ENCODE measurements around the gene SFXN2. TPM values are rescaled to one million over a fixed set of nuclear protein-coding genes. Genes with fewer than 3 reads are reported as not detected.

The SFXN2 gene
- total RNA-seq, 2 experiments from 2014 or later = 23.6 to 28.0 TPM

- no peak overlapping the region for H3K4me3 Mint-ChIP-seq
- no peak for DNase-seq
- H3K36me3 Mint-ChIP-seq = peaks cover 15% of the 10 kb centered on the region
- H3K27me3 Mint-ChIP-seq = no peaks in the 10 kb centered on the region
- no peaks in the 10 kb centered on the region for H3K9me3 Mint-ChIP-seq
- H3K4me1 Mint-ChIP-seq = peaks cover 38% of the 10 kb centered on the region
- no peak overlapping the region for H3K27ac Mint-ChIP-seq
Measured at GRCh38 chr10:102765336-102765735, 50.9 kb downstream of the SFXN2 start.

DNA sequence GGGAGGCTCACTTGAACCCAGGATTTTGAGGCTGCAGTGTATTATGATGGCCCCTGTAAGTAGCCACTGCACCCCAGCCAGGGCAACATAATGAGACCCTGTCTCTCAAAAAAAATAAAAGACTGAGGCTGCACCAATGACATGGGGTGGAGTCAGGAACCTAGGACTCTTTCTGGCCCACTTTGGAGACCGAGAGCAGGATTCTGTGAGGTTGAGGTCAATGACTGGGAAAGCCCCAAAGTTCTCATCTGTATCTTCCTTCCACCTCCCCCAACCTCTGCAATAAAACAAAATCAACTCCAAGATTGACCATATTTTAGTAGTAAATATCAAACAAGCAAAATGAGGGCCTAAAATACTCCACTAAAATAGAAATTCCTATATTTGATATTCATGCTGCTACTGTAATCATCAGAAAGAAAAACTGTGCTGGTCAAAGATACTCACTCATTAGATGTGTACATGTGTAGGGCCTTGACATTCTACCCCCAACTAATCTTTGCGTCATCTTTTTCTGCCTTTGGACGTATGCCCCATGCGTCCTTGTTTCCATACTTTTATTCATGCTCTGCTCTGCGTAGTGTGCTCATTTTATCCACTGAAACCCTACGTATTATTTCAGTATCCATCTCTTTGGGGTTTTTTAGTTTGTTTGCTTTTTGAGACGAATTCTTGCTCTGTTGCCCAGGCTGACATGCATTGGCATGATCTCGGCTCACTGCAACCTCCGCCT is 53.2 kb downstream of the SFXN2 start:
- no peak overlapping the region for H3K4me3 Mint-ChIP-seq
- peaks cover 47% of the 10 kb centered on the region for H3K4me1 Mint-ChIP-seq
- H3K27ac Mint-ChIP-seq = no peak overlapping the region
- H3K9me3 Mint-ChIP-seq = no peaks in the 10 kb centered on the region
- peaks cover 12% of the 10 kb centered on the region for H3K36me3 Mint-ChIP-seq
- DNase-seq = no peak
- H3K27me3 Mint-ChIP-seq = no peaks in the 10 kb centered on the region

- DNase-seq = no peak
- H3K36me3 Mint-ChIP-seq = peaks cover 4% of the 10 kb centered on the region
- H3K27ac Mint-ChIP-seq = no peak overlapping the region
- H3K27me3 Mint-ChIP-seq = no peaks in the 10 kb centered on the region
- H3K4me3 Mint-ChIP-seq = no peak overlapping the region
- H3K9me3 Mint-ChIP-seq = no peaks in the 10 kb centered on the region
- peaks cover 59% of the 10 kb centered on the region for H3K4me1 Mint-ChIP-seq
Measured at GRCh38 chr10:102769375-102770107, 55.1 kb downstream of the SFXN2 start.

GRCh38 chr10:102770108-102770482 is 55.7 kb downstream of the SFXN2 start:
- H3K4me1 Mint-ChIP-seq = peaks cover 61% of the 10 kb centered on the region
- DNase-seq = no peak
- no peaks in the 10 kb centered on the region for H3K9me3 Mint-ChIP-seq
- H3K4me3 Mint-ChIP-seq = no peak overlapping the region
- no peaks in the 10 kb centered on the region for H3K27me3 Mint-ChIP-seq
- H3K36me3 Mint-ChIP-seq = peaks cover 5% of the 10 kb centered on the region
- H3K27ac Mint-ChIP-seq = no peak overlapping the region

GRCh38 chr10:102770792-102771191 is 56.4 kb downstream of the SFXN2 start:
- H3K27me3 Mint-ChIP-seq = no peaks in the 10 kb centered on the region
- DNase-seq = no peak
- no peak overlapping the region for H3K27ac Mint-ChIP-seq
- H3K36me3 Mint-ChIP-seq = peaks cover 5% of the 10 kb centered on the region
- H3K9me3 Mint-ChIP-seq = no peaks in the 10 kb centered on the region
- peaks cover 68% of the 10 kb centered on the region for H3K4me1 Mint-ChIP-seq
- no peak overlapping the region for H3K4me3 Mint-ChIP-seq

- Mint-ChIP-seq H3K9me3 (no peaks in the 10 kb centered on the region), H3K36me3 (peaks cover 6% of the 10 kb centered on the region), H3K4me3 (no peak overlapping the region), H3K27me3 (no peaks in the 10 kb centered on the region), H3K27ac (no peak overlapping the region), H3K4me1 (peaks cover 73% of the 10 kb centered on the region)
- no peak for DNase-seq
Measured at GRCh38 chr10:102773320-102773719, 58.9 kb downstream of the SFXN2 start.

GRCh38 chr10:102773986-102774385 is 59.5 kb downstream of the SFXN2 start:
- H3K4me1 Mint-ChIP-seq = peaks cover 76% of the 10 kb centered on the region
- peaks cover 6% of the 10 kb centered on the region for H3K36me3 Mint-ChIP-seq
- peak; percentile 39 for DNase-seq
- no peaks in the 10 kb centered on the region for H3K9me3 Mint-ChIP-seq
- no peak overlapping the region for H3K4me3 Mint-ChIP-seq
- H3K27ac Mint-ChIP-seq = no peak overlapping the region
- H3K27me3 Mint-ChIP-seq = no peaks in the 10 kb centered on the region

DNA sequence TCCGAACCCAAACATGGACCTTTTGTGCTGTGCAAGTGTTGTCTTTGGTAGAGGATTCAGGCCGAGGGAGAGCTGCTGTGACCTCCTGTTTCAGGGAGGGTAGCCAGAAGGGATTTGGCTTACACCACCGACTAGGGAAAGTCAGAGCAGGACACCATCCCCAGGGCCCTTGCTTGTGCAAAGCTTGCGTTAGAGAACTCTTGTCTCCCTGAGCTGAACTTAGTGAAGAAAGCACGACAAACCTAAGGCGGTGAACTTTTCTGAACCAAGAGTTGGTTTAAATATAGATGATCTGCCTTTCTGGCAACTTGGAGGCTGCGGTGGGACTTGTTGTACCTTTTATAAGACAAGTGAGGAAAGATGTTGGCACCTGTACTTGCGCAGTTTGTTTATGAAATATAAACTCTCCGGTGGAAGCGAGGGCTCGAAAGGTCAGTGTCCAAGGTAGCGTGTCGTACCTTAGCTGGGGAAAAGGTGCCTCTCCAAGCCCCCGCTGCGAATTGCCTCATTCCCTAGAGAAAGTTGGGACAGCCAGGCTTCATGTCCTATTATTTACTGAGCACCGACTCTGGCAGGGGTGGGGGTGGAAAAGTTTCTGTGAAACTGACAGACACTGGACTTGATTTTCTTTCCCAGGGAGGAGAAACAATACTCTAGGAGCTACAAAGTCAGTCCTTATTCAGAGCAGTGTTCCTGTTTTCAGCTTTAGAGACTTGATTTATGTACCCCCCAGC is 60.9 kb downstream of the SFXN2 start:
- Mint-ChIP-seq H3K4me1 (peaks cover 70% of the 10 kb centered on the region), H3K4me3 (no peak overlapping the region), H3K9me3 (no peaks in the 10 kb centered on the region), H3K27ac (no peak overlapping the region), H3K36me3 (peaks cover 6% of the 10 kb centered on the region), H3K27me3 (no peaks in the 10 kb centered on the region)
- DNase-seq = no peak

DNA sequence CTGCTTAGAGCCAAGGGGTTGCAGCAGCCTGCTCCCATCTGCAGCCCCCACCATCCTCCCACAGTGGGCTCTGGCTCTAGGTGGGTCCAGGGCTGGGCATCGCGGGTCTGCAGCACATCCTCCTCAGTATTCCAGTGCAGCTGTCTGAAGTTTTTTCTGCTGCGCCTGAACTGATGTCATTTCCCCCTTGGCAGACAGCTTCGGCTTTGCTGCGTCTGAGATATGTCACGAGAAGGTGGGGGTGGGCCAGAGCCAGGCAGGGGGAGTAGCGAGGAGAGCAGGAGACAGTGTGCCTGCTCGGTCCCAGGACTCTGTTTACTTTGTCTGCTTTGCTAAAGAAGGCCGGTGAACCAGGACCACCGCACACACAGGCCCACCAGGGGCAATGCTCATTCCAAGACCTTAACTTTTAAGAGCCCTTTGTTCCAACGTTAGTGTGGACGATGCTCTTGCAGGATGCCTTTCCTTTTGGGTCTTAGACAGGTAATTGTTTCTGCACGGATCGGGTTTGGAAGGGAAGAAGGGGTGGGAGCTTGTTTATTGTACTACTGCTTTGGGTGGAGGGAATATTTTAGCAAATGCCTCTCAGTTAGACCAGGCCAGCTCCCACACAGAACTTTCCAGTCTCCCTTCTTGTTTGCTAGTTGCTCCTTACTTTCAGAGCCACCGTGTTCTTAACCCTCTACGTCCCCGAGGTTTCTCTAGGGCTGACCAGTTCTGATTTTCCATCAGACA is 61.7 kb downstream of the SFXN2 start:
- DNase-seq = peak; percentile 34
- Mint-ChIP-seq H3K27me3 (no peaks in the 10 kb centered on the region), H3K4me1 (peaks cover 71% of the 10 kb centered on the region), H3K36me3 (peaks cover 5% of the 10 kb centered on the region), H3K9me3 (no peaks in the 10 kb centered on the region), H3K27ac (peak overlapping the region; percentile 46), H3K4me3 (peak overlapping the region; percentile 57)

- Mint-ChIP-seq H3K4me3 (peak overlapping the region; percentile 25), H3K4me1 (peaks cover 73% of the 10 kb centered on the region), H3K36me3 (peaks cover 5% of the 10 kb centered on the region), H3K9me3 (no peaks in the 10 kb centered on the region), H3K27ac (no peak overlapping the region), H3K27me3 (no peaks in the 10 kb centered on the region)
- peak; percentile 31 for DNase-seq
Measured at GRCh38 chr10:102776779-102777456, 62.5 kb downstream of the SFXN2 start.

GRCh38 chr10:102777711-102778453 is 63.4 kb downstream of the SFXN2 start:
- Mint-ChIP-seq H3K4me1 (peaks cover 70% of the 10 kb centered on the region), H3K9me3 (no peaks in the 10 kb centered on the region), H3K4me3 (no peak overlapping the region), H3K27me3 (no peaks in the 10 kb centered on the region), H3K27ac (no peak overlapping the region), H3K36me3 (peaks cover 10% of the 10 kb centered on the region)
- no peak for DNase-seq

DNA sequence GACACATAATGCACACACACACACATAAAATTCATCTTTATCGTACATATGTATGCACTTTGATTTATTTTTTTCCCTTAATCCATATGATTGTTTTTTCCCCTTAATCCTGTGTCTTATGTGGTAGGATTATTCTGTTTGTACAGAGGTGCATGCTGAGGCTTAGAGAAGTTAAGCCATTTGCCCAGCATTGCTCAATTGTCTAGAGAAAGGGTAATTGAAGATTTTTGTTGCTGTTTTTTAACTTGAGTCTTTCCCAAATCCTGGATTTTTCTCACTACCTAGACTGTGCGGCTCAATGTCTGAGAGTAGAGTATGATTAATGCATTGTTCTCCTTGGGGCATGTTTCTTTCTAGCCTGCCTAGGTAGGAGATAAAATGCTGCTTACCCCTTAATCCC is 64.3 kb downstream of the SFXN2 start:
- H3K36me3 Mint-ChIP-seq = peaks cover 11% of the 10 kb centered on the region
- H3K4me3 Mint-ChIP-seq = no peak overlapping the region
- H3K27ac Mint-ChIP-seq = no peak overlapping the region
- H3K4me1 Mint-ChIP-seq = peaks cover 69% of the 10 kb centered on the region
- no peak for DNase-seq
- no peaks in the 10 kb centered on the region for H3K27me3 Mint-ChIP-seq
- H3K9me3 Mint-ChIP-seq = no peaks in the 10 kb centered on the region

- Mint-ChIP-seq H3K27me3 (no peaks in the 10 kb centered on the region), H3K27ac (no peak overlapping the region), H3K4me1 (peaks cover 63% of the 10 kb centered on the region), H3K9me3 (no peaks in the 10 kb centered on the region), H3K36me3 (peaks cover 9% of the 10 kb centered on the region), H3K4me3 (no peak overlapping the region)
- no peak for DNase-seq
Measured at GRCh38 chr10:102779680-102780526, 65.5 kb downstream of the SFXN2 start.

Measured in activated naive CD8-positive, alpha-beta T cell treated with anti-CD3 and anti-CD28 coated beads for 36 hours (primary cell).